Measurements from ENCODE around the gene TMEM30B.
"Not testable (repeated sequence)": the region's sequence is repeated elsewhere in the genome, so short reads cannot be mapped to it uniquely, and the experiment has no call there.

TMEM30B gene

GRCh38 chr14:61321385-61322010 is 40.4 kb upstream of the TMEM30B start, which contains the start of gene PRKCH:
TSS of gene PRKCH (plus strand) at chr14:61321579. CDS start at chr14:61322102, 523 bp downstream.
- Histone ChIP-seq H3K9ac (ENCODE audit: low read length) (peak within 1 kb of the TSS; percentile 43), H3K4me1 (ENCODE audit: control insufficient read depth, insufficient read depth, low read length) (peaks cover 12% of the 10 kb centered on the region), H3K9me3 (ENCODE audit: control insufficient read depth, insufficient read depth, low read depth, low read length) (peaks cover 6% of the 10 kb centered on the region), H3K27ac (ENCODE audit: low read depth, low read length) (no peak within 1 kb of the TSS), H3K36me3 (ENCODE audit: control insufficient read depth, insufficient read depth, low read length) (no peaks in the 10 kb centered on the region), H3K27me3 (ENCODE audit: control insufficient read depth, insufficient read depth, low read length) (peaks cover 44% of the 10 kb centered on the region), H3K4me3 (ENCODE audit: low read depth, low read length) (peak within 1 kb of the TSS; percentile 76)

GRCh38 chr14:61320806-61321384 is 39.8 kb upstream of the TMEM30B start:
- Histone ChIP-seq H3K27me3 (ENCODE audit: control insufficient read depth, insufficient read depth, low read length) (peaks cover 44% of the 10 kb centered on the region), H3K4me1 (ENCODE audit: control insufficient read depth, insufficient read depth, low read length) (peaks cover 12% of the 10 kb centered on the region), H3K36me3 (ENCODE audit: control insufficient read depth, insufficient read depth, low read length) (no peaks in the 10 kb centered on the region), H3K9me3 (ENCODE audit: control insufficient read depth, insufficient read depth, low read depth, low read length) (peaks cover 3% of the 10 kb centered on the region), H3K4me3 (ENCODE audit: low read depth, low read length) (peak overlapping the region; percentile 76), H3K9ac (ENCODE audit: low read length) (peak overlapping the region; percentile 29), H3K27ac (ENCODE audit: low read depth, low read length) (no peak overlapping the region)

GRCh38 chr14:61320170-61320569 is 39.0 kb upstream of the TMEM30B start:
- H3K4me1 ChIP-seq (ENCODE audit: control insufficient read depth, insufficient read depth, low read length) = peaks cover 12% of the 10 kb centered on the region
- peaks cover 44% of the 10 kb centered on the region for H3K27me3 ChIP-seq (ENCODE audit: control insufficient read depth, insufficient read depth, low read length)
- H3K27ac ChIP-seq (ENCODE audit: low read depth, low read length); H3K9ac ChIP-seq (ENCODE audit: low read length); H3K4me3 ChIP-seq (ENCODE audit: low read depth, low read length); H3K36me3 ChIP-seq (ENCODE audit: control insufficient read depth, insufficient read depth, low read length); H3K9me3 ChIP-seq (ENCODE audit: control insufficient read depth, insufficient read depth, low read depth, low read length): not testable (repeated sequence)

GRCh38 chr14:61319706-61320105 is 38.6 kb upstream of the TMEM30B start:
- peaks cover 12% of the 10 kb centered on the region for H3K4me1 ChIP-seq (ENCODE audit: control insufficient read depth, insufficient read depth, low read length)
- H3K9ac ChIP-seq (ENCODE audit: low read length) = no peak overlapping the region
- no peak overlapping the region for H3K27ac ChIP-seq (ENCODE audit: low read depth, low read length)
- no peak overlapping the region for H3K4me3 ChIP-seq (ENCODE audit: low read depth, low read length)
- H3K27me3 ChIP-seq (ENCODE audit: control insufficient read depth, insufficient read depth, low read length) = peaks cover 44% of the 10 kb centered on the region
- H3K9me3 ChIP-seq (ENCODE audit: control insufficient read depth, insufficient read depth, low read depth, low read length) = no peaks in the 10 kb centered on the region
- no peaks in the 10 kb centered on the region for H3K36me3 ChIP-seq (ENCODE audit: control insufficient read depth, insufficient read depth, low read length)

- Histone ChIP-seq H3K9me3 (ENCODE audit: control insufficient read depth, insufficient read depth, low read depth, low read length) (no peaks in the 10 kb centered on the region), H3K4me3 (ENCODE audit: low read depth, low read length) (no peak overlapping the region), H3K36me3 (ENCODE audit: control insufficient read depth, insufficient read depth, low read length) (no peaks in the 10 kb centered on the region), H3K4me1 (ENCODE audit: control insufficient read depth, insufficient read depth, low read length) (peaks cover 12% of the 10 kb centered on the region), H3K27ac (ENCODE audit: low read depth, low read length) (no peak overlapping the region), H3K27me3 (ENCODE audit: control insufficient read depth, insufficient read depth, low read length) (peaks cover 42% of the 10 kb centered on the region), H3K9ac (ENCODE audit: low read length) (no peak overlapping the region)
Measured at GRCh38 chr14:61319086-61319485, 37.9 kb upstream of the TMEM30B start.

GRCh38 chr14:61315313-61315712 is 34.2 kb upstream of the TMEM30B start:
- H3K27me3 ChIP-seq (ENCODE audit: control insufficient read depth, insufficient read depth, low read length) = peaks cover 4% of the 10 kb centered on the region
- no peak overlapping the region for H3K27ac ChIP-seq (ENCODE audit: low read depth, low read length)
- H3K9me3 ChIP-seq (ENCODE audit: control insufficient read depth, insufficient read depth, low read depth, low read length) = peaks cover 16% of the 10 kb centered on the region
- no peaks in the 10 kb centered on the region for H3K4me1 ChIP-seq (ENCODE audit: control insufficient read depth, insufficient read depth, low read length)
- no peak overlapping the region for H3K4me3 ChIP-seq (ENCODE audit: low read depth, low read length)
- no peaks in the 10 kb centered on the region for H3K36me3 ChIP-seq (ENCODE audit: control insufficient read depth, insufficient read depth, low read length)
- H3K9ac ChIP-seq (ENCODE audit: low read length) = no peak overlapping the region

- H3K4me3 ChIP-seq (ENCODE audit: low read depth, low read length); H3K27me3 ChIP-seq (ENCODE audit: control insufficient read depth, insufficient read depth, low read length); H3K36me3 ChIP-seq (ENCODE audit: control insufficient read depth, insufficient read depth, low read length); H3K9ac ChIP-seq (ENCODE audit: low read length); H3K4me1 ChIP-seq (ENCODE audit: control insufficient read depth, insufficient read depth, low read length); H3K27ac ChIP-seq (ENCODE audit: low read depth, low read length): not testable (repeated sequence)
- H3K9me3 ChIP-seq (ENCODE audit: control insufficient read depth, insufficient read depth, low read depth, low read length) = peaks cover 25% of the 10 kb centered on the region
Measured at GRCh38 chr14:61308701-61309100, 27.6 kb upstream of the TMEM30B start.

GRCh38 chr14:61308198-61308597 is 27.1 kb upstream of the TMEM30B start:
- peaks cover 22% of the 10 kb centered on the region for H3K9me3 ChIP-seq (ENCODE audit: control insufficient read depth, insufficient read depth, low read depth, low read length)
- no peak overlapping the region for H3K9ac ChIP-seq (ENCODE audit: low read length)
- no peak overlapping the region for H3K4me3 ChIP-seq (ENCODE audit: low read depth, low read length)
- H3K36me3 ChIP-seq (ENCODE audit: control insufficient read depth, insufficient read depth, low read length) = no peaks in the 10 kb centered on the region
- H3K27ac ChIP-seq (ENCODE audit: low read depth, low read length) = no peak overlapping the region
- no peaks in the 10 kb centered on the region for H3K4me1 ChIP-seq (ENCODE audit: control insufficient read depth, insufficient read depth, low read length)
- H3K27me3 ChIP-seq (ENCODE audit: control insufficient read depth, insufficient read depth, low read length) = no peaks in the 10 kb centered on the region

GRCh38 chr14:61304688-61305087 is 23.6 kb upstream of the TMEM30B start:
- no peak overlapping the region for H3K27ac ChIP-seq (ENCODE audit: low read depth, low read length)
- H3K27me3 ChIP-seq (ENCODE audit: control insufficient read depth, insufficient read depth, low read length) = no peaks in the 10 kb centered on the region

GRCh38 chr14:61300754-61301153 is 19.6 kb upstream of the TMEM30B start:
- no peaks in the 10 kb centered on the region for H3K27me3 ChIP-seq (ENCODE audit: control insufficient read depth, insufficient read depth, low read length)
- H3K27ac ChIP-seq (ENCODE audit: low read depth, low read length) = no peak overlapping the region
- 0 out of 2 replicates have a peak, but pooled peaks cover 3% of the 10 kb centered on the region for H3K9me3 ChIP-seq (ENCODE audit: control insufficient read depth, insufficient read depth, low read depth, low read length)
- no peak overlapping the region for H3K4me3 ChIP-seq (ENCODE audit: low read depth, low read length)
- peaks cover 19% of the 10 kb centered on the region for H3K4me1 ChIP-seq (ENCODE audit: control insufficient read depth, insufficient read depth, low read length)
- no peak overlapping the region for H3K9ac ChIP-seq (ENCODE audit: low read length)
- no peaks in the 10 kb centered on the region for H3K36me3 ChIP-seq (ENCODE audit: control insufficient read depth, insufficient read depth, low read length)

More at GRCh38 chr14:61304688-61305087, 23.6 kb upstream of the TMEM30B start:
- Histone ChIP-seq H3K36me3 (ENCODE audit: control insufficient read depth, insufficient read depth, low read length) (no peaks in the 10 kb centered on the region), H3K4me3 (ENCODE audit: low read depth, low read length) (no peak overlapping the region), H3K9me3 (ENCODE audit: control insufficient read depth, insufficient read depth, low read depth, low read length) (peaks cover 8% of the 10 kb centered on the region; the same call in 1 of the 2 replicates), H3K4me1 (ENCODE audit: control insufficient read depth, insufficient read depth, low read length) (peaks cover 10% of the 10 kb centered on the region; the same call in 1 of the 2 replicates), H3K9ac (ENCODE audit: low read length) (no peak overlapping the region)

- 0 out of 2 replicates have a peak, but pooled peaks cover 3% of the 10 kb centered on the region for H3K9me3 ChIP-seq (ENCODE audit: control insufficient read depth, insufficient read depth, low read depth, low read length)
- H3K36me3 ChIP-seq (ENCODE audit: control insufficient read depth, insufficient read depth, low read length) = no peaks in the 10 kb centered on the region
- H3K9ac ChIP-seq (ENCODE audit: low read length) = no peak overlapping the region
- no peak overlapping the region for H3K27ac ChIP-seq (ENCODE audit: low read depth, low read length)
- H3K27me3 ChIP-seq (ENCODE audit: control insufficient read depth, insufficient read depth, low read length) = no peaks in the 10 kb centered on the region
- H3K4me1 ChIP-seq (ENCODE audit: control insufficient read depth, insufficient read depth, low read length) = peaks cover 19% of the 10 kb centered on the region
- no peak overlapping the region for H3K4me3 ChIP-seq (ENCODE audit: low read depth, low read length)
Measured at GRCh38 chr14:61300209-61300608, 19.1 kb upstream of the TMEM30B start.
